HG02798 (cell line): Measurements from ENCODE around the gene GFI1.
"Not testable (repeated sequence)": the region's sequence is repeated elsewhere in the genome, so short reads cannot be mapped to it uniquely, and the experiment has no call there.

Source experiments
- ATAC-seq: cut with Tn5 transposase; IDR thresholded peaks from one replicate; pipeline ENCODE4 v1.9.1; 2021; ENCODE audit warnings: mild to moderate bottlenecking; ENCODE audit not compliant: unreplicated experiment, poor library complexity

GFI1 gene

DNA sequence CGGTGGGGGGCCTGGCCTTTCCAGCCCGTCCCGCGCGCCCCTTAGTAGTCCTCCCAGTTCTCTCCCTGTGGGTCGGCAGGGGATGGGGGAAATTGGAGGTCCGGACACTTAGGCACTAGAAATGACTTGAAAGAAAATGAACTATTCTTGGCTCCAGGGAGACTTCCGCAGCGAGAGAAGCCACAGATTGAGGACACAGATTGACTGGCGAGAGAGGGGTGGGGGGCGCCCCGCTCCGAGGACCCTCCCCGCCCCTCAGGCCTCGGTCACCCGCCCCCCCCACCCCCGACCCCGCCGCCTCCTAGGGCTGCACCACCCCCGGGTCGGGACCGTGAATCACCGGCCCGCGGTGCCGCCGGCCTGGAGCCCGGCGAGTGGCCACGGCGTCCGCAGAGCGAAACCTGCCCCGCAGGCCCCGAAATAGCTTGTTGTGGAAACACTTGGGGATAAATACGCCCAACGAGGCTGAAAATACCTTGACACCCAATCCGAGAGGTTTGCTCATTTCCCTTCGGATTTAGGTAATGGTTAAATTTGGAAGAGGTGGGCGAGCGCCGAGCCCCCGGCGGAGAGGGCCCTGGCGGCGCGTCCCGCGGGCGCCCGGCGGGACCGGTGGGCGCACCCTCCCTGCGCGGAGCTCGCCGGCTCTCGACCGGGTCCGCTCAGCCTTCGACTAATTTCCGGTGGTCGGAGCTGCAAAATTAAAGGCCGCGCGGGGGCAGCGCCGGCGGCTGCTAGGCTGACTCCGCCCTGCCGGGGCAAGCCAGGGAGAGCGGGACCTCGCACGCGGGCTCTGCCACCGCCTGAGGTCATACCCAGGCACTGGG is at the start of gene GFI1:
Gene GFI1 (minus strand): TSS at position 675 of the 827 bp plus-strand sequence. CDS start 3,438 bp downstream, outside the sequence.
- peak; percentile 30 for ATAC-seq

DNA sequence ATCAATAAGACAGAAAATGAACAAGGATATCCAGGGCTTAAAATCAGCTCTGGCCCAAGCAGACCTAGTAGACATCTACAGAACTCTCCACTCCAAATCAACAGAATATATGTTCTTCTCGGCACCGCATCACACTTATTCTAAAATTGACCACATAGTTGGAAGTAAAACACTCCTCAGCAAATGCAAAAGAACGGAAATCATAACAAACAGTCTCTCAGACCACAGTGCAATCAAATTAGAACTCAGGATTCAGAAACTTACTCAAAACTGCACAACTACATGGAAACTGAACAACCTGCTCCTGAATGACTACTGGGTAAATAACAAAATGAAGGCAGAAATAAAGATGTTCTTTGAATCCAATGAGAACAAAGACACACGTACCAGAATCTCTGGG is 45.6 kb upstream of the GFI1 start:
- ATAC-seq = not testable (repeated sequence)

DNA sequence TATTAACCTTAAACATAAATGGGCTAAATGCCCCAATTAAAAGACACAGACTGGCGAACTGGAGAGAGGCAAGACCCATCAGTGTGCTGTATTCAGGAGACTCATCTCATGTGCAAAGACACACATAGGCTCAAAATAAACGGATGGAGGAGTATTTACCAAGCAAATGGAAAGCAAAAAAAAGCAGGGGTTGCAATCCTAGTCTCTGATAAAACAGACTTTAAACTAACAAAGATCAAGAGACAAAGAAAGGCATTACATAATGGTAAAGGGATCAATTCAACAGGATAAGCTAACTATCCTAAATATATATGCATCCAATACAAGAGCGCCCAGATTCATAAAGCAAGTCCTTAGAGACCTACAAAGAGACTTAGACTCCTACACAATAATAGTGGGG is 45.2 kb upstream of the GFI1 start:
- ATAC-seq = not testable (repeated sequence)

DNA sequence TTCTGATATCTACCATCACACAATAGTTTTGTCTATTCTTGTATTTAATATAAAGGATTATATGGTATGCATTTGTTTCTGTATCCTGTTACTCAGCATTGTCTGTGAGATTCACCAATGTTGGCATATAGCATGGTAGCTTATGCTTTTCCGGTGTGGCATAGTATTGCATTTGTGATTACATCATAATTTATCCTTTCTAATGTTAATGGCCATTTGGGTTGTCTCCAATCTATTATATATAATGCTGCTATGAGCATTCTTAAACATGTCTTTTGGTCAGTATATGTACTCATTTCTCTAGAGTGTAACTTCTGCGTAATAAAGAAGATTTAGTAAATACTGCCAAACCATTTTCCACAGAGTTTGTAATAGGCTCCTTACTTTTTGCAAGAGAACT is 40.9 kb upstream of the GFI1 start:
- ATAC-seq = no peak

DNA sequence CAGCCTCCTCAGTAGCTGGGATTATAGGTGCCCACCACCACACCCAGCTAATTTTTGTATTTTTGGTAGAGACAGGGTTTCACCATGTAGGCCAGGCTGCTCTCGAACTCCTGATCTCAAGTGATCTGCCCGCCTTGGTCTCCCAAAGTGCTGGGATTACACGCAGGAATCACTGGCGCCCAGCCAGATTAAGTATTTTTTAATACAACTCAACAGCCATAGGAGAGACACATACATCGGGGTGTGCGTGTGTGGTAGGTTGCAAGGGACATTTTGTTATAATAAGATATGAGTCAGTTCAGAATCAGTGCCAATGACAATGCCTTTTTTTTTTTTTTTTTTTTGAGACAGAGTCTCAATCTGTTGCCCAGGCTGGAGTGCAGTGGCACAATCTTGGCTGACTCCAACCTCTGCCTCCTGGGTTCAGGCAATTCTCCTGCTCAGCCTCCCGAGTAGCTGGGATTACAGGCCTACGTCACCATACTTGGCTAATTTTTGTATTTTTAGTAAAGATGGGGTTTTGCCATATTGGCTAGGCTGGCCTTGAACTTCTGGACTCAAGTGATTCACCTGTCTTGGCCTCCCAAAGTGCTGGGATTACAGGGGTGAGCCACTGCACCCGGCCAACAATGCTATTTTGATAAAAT is 38.3 kb upstream of the GFI1 start:
- ATAC-seq = not testable (repeated sequence)

DNA sequence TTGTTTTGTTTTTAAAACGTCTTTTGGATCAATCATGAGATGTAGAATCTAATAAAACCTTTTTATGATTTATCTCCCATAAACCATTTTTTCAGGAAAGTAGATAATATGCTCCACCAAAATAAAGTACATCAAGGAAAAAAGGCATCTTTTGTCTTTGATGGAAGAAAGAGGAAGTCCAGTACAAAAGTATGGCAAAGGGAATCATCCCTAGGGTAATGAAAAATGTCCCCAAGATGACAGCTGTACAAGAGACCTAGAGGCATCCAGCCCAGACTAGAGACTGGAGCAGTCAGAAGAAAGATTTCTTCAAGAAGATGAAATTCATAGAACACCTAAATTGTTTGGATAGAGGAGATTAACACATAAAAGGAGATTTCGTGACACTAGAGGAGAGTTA is 32.3 kb upstream of the GFI1 start:
- ATAC-seq = no peak

DNA sequence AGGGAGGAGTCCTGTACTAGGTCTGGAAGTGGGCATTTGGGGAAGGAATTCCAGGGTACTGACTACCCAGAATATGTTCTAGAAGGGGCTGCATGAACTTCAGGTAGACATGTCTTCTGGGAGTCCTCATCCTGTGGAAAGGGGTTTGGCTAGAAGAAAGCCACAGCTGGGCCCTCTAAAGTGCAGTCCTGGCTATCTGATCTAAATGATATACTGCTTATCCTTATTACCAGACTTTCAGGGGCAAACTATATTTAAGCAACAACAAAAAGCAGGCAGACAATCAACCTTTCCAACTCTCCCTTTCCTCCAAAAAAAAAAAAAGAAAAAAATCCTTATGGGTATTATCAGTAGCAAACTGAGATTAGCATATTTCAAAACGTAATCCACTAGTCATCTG is 29.8 kb upstream of the GFI1 start:
- ATAC-seq = no peak

DNA sequence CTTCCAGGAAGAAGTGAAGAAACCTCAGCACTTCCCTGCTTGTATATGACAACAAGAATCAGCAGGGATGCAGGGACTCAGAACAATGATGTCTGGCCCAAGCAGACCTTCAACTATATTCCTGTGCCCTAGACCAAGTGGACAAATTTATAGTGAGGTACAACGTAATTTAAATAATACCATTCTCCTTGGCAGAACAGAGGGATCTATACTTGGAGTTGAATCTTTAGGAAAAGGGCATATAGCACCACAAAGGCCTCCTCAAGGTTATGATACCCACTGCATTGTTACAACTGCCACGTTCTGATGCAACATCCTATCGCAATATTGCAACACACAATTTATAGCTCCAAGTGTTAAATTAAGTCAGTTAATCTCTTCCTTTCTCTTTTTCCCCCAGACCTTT is 29.1 kb upstream of the GFI1 start:
- no peak for ATAC-seq

DNA sequence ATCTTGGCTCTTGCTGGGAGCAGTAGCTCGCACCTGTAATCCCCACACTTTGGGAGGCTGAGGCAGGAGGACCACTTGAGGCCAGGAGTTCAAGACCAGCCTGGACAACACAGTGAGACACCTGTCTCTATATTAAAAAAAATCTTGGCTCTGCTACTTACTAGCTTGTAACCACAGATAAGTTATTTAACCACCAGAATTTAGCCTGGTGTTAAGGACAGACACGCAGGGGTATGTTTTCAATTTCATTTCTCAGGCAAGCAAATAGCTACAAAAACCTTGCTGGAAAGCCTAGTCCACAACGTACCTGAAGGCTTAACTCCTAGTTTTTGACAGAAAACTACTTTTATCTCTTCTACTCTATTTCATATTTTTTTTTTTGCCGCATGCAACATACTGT is 24.8 kb upstream of the GFI1 start:
- peak; percentile 82 for ATAC-seq

DNA sequence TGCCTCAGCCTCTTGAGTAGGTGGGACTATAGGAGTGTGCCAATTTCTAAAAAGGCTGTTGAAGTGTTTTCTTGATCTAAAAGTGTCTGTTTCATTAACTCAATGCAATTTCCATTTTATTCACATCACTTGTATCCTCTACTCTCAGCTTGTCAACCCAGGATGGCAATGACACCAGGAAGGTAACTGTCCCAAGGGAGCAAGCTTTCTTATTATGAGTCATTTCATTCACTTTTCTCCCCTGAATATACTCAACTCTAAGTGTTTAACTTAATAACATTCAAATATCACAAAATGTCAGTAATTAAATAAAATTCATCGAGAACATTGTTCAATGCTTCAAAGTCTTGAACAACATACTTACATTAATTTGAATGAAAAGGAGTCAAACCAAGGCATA is 22.9 kb upstream of the GFI1 start:
- ATAC-seq = no peak

DNA sequence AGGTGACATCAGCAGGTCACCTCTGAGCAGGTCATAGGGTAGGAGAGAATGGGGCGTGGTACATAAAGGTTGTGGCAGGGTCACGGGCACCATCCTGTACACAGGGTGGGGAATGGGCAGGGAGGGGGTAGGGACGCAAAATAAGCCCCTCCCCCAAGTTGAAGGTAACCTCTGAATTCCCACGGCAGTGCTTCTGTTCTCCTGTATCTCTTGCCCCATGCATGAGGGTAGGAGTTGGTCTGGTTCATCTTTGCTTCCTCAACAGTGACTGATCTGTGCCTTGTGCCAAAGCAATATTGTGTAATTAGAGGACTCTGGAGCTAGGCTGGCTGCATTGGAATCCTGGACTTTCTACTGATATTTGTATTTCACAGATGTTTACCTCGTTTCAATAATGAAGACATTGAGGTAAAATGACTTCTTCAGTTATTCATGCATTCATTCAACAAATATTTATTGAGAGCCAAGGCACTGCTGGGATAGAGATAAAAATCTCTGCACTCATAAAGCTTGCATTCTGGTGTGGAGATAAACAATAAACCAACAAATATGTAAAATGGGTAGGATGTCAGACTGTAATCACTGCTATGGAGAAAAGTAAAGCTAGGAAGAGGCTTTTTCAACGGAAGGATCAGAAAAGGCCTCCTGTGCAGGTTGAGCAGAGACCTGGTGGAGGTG is 18.4 kb upstream of the GFI1 start:
- ATAC-seq = no peak

DNA sequence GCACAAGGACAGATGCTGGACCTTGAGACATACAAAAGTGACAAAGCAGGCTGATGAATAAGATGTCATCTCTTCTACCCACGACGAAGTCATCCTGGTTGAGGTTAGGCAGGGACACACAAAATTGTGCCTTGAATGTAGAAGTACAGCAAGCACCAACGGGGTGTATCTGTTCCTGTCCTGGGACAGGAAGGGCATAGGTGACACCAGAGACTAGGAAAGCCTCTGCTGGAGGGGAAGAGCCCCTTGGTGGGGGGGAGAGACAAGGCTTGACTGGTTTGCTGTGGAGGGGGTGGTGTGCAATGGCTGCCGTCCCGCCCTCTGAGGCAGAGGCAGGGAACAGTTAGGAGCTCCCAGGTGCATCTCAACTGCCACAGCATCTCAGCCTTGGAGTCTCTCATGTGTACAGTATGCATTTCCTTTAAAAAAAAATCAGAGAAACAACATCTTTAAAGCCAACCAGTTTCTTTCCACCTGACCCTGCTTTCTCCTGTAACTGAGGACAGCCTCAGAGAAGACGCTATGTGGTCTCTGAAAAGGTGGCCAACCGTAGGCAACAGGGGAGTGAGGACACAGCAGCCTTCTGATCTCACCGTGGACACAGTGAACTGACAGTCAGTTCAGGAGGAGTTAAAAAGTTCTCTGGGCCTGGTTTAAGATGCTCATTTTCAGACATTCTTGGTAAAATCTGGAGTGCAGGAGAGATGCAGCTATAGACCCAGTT is 17.7 kb upstream of the GFI1 start:
- ATAC-seq = no peak

DNA sequence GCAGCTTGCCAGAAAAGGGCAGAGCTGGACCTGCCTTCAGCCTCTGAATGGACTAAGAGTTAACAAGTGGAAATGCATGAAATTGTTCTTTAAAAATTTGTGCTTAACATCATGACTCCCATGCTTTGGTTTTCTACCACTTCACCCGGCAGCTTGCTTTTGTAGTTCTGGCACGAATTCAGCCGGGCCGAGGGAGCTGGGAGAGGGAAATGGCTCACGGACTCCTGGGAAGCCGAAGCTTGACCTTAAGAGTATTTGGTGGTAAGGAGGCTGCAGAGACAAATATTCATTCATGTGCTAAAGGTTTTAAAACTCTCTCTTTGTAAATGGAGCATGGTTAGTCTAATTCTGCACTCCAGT is 17.2 kb upstream of the GFI1 start:
- ATAC-seq = no peak

DNA sequence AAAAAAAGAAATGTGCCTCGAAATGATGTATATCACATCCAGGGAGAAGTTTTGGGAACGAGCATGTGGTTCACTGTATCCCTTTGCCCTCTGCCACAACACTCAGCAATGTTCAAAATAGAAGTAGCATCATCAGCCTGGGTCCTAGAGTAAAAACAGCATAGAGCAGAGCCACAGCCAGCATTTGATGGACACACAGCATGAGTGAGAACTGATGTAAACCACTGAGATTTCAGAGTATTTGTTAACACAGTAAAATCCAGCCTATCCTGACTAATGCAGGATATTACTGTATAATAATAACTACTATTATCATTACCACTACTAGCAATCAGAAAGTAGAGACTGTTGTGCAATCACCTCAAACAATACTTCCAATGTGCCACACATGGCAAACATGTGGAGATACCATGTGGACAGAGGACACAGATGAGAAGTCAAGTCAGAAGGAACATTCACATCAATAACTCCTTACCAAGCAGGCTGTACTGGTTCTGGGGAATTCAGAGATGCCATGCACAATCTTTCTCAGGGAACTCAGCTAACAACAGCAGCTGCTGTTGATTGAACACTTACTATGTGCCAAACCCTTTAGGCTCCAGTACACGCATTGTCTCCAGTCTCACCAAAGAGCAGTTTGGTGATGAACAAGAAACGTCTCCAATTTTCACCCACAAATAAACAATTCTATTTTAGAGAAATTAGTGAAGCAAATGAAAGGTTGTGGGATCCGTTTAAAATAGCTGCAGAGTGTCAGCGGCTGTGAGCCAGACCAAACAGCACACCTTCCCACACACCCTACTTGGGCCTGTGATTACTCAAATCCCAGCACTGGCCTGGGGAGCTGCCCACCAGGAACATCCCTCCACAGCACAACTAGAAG is 16.6 kb upstream of the GFI1 start:
- peak; percentile 51 for ATAC-seq

DNA sequence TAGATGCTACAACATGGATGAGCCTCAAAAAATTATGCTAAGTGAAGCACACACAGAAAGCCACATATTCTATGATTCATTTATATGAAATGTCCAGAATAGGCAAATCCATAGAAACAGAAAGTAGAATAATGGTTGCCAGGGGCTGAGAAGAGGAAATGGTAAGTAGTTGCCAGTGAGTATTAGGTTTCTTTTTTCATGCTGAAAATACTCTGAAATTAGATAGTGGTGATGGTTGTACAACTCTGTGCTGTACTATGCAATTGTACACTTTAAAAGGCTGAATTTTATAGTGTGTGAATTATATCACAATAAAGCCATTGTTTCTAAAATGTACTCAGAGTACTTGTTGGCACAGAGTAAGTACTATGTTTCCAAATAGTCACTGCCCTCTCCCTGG is 15.5 kb upstream of the GFI1 start:
- peak; percentile 68 for ATAC-seq

DNA sequence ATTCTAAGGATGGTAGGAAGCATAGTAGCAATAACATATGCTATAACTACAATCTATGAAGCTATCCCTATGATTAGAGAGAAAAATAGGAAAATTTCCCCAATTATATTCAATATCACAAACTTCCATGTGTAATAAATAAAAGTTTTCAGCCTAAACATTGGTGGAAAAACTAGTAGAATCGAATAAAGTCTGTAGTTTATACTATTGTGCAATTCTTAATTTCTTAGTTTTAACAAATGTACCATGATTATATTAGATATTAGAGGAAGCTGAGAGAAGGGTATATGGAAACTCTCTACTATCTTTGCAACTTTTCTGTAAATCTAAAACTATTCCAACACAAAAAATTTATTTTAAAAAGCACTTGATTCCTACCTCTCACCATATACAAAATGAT is 13.8 kb upstream of the GFI1 start:
- ATAC-seq = no peak

DNA sequence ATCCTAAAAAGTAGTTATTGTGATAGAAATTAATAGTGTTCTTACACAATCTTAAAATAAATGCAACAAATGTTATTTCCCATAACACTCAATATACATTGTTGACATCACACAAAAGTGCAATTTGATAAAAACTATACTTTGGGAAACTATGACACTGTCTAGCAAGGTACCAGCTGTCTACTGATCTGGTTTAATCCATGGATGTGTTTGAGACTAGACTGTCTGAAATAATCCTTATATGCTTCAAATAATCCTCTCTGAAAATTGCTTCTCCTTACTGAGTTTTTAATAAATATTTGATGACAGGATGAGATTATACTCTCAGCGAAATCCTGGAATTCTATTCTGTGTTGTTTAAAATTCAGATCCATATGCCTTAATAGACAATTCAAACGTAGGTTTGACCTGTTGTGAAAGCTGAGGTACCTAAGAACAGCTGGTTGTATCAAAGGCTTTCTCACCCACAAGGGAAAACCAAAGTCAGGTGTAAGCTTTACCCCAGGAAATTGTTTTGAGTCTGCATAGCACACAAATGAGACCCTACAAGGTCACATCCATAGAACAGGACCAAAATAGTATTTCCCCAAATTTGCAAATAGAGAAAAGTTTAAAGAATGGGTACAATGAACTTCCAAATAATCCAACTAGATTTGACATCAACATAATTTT is 8.8 kb upstream of the GFI1 start:
- ATAC-seq = peak; percentile 41

DNA sequence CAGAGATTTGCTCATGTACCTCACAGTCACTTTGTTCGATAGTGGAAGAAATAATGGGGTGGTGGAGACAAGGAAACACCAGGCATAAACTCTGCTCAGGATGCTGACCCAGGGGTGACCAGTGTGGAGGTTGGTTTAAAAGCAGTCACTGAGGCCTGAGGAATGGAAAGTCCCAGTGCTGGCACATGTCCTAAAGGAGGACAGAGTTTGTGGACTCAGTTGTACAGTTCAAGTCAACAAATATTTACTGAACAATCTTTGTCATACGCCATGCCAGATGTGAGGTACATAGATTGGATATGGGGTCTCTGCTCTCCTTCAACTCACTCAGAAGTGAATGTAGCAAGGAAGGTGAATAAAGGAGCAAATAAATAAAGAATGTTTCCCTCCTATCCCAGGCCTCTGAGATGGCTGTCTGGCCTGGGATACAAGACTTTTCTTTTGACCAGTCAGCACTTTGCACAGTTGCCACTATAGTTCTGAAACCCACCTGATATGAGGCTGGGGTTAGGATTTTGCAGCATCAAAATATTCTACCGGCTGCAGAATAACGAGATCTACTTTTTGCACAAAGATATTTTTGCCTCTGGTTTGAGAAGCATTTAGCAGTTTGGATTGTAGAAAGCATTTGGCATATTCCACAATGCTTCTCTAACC is 7.9 kb upstream of the GFI1 start:
- no peak for ATAC-seq

DNA sequence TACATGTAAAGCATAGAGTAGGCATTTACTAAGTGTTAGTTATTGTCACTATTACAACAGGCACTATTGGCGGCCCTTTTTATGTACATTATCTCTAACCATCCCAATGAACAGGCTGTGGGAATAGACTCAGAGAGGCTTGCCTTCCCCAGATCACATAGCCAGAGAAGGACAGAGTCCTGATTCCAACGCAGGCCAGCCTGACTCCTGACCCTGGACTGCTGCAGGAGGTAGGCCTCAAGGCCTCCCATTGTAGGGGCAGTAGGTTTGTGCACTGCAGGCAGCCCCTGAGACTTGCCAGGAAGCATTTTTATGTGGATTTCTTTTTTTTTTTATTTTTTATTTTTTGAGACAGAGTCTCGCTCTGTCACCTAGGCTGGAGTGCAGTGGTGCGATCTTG is 6.4 kb upstream of the GFI1 start:
- no peak for ATAC-seq
